NCI-H1105 (cell line): ENCODE results near the gene CCND1.
"Not testable (repeated sequence)": the region's sequence is repeated elsewhere in the genome, so short reads cannot be mapped to it uniquely, and the experiment has no call there.

ENCODE experiments used
- DNase-seq: peaks from one replicate; lab custom pipeline; 2025; lab: John Stamatoyannopoulos, UW

Gene CCND1

GRCh38 chr11:69667619-69668604 lies 27.0 kb downstream of the CCND1 start:
- no peak for DNase-seq

GRCh38 chr11:69669486-69669885 lies 28.5 kb downstream of the CCND1 start:
- DNase-seq: no peak

- peak; percentile 84 for DNase-seq
Measured at GRCh38 chr11:69670158-69670845, 29.3 kb downstream of the CCND1 start.

GRCh38 chr11:69671734-69672465 lies 30.9 kb downstream of the CCND1 start:
- no peak for DNase-seq

GRCh38 chr11:69674267-69674885 lies 33.4 kb downstream of the CCND1 start:
- DNase-seq: no peak

GRCh38 chr11:69674886-69675714 lies 34.1 kb downstream of the CCND1 start, which contains the start of gene LTO1:
LTO1 (minus strand) TSS chr11:69675353; CDS start chr11:69675239, 114 bp downstream.
- DNase-seq: peak; percentile 85

GRCh38 chr11:69677749-69678148 lies 36.8 kb downstream of the CCND1 start:
- no peak for DNase-seq

- no peak for DNase-seq
Measured at GRCh38 chr11:69680688-69681087, 39.7 kb downstream of the CCND1 start.

- no peak for DNase-seq
Measured at GRCh38 chr11:69682221-69682620, 41.3 kb downstream of the CCND1 start.

GRCh38 chr11:69682681-69683326 lies 41.8 kb downstream of the CCND1 start:
- DNase-seq: no peak

GRCh38 chr11:69683764-69684333 lies 42.9 kb downstream of the CCND1 start:
- DNase-seq: no peak

GRCh38 chr11:69684651-69685050 lies 43.7 kb downstream of the CCND1 start:
- DNase-seq: no peak

- no peak for DNase-seq
Measured at GRCh38 chr11:69685348-69685747, 44.4 kb downstream of the CCND1 start.

- DNase-seq: no peak
Measured at GRCh38 chr11:69686452-69686851, 45.5 kb downstream of the CCND1 start.

- DNase-seq: no peak
Measured at GRCh38 chr11:69686856-69687255, 45.9 kb downstream of the CCND1 start.

GRCh38 chr11:69687969-69688771 lies 47.2 kb downstream of the CCND1 start:
- not testable (repeated sequence) for DNase-seq

- no peak for DNase-seq
Measured at GRCh38 chr11:69689484-69690319, 48.7 kb downstream of the CCND1 start.

- DNase-seq: no peak
Measured at GRCh38 chr11:69691463-69691862, 50.5 kb downstream of the CCND1 start.
